Heart right ventricle (tissue), 16 donors: ENCODE results near the gene SMARCC1. TPM values are rescaled to one million over a fixed set of nuclear protein-coding genes. Genes with fewer than 3 reads are reported as not detected.

Experiments used
- ATAC-seq, 8 donors: fragments of 200-7000 bp; cut with Tn5 transposase; one replicate each; pipeline ENCODE4 v1.9.1; 2020; ENCODE audit warnings: mild to moderate bottlenecking in 8 of 8, moderate library complexity in 8 of 8, moderate number of reproducible peaks in 1 of 8
- DNase-seq, 2 donors: peaks; one replicate each; pipeline ENCODE4 v3.0.0-alpha.2; 2020
- H3K27ac ChIP-seq, 10 donors: fragments of 200-600 bp; sonication (generic) in 2 of 10; one replicate each; pipeline versions ENCODE4 v1.5.0 to v1.8.0; 2020 to 2022; ENCODE audit warnings: mild to moderate bottlenecking in 3 of 10
- H3K27me3 ChIP-seq, 7 donors: fragments of 200-600 bp; one replicate each; pipeline ENCODE4 v1.8.0; 2021 to 2022; ENCODE audit warnings: mild to moderate bottlenecking in 2 of 7
- H3K36me3 ChIP-seq, 9 donors: fragments of 200-600 bp; sonication (generic) in 1 of 9; one replicate each; pipeline versions ENCODE4 v1.5.0 to v1.8.0; 2020 to 2022; ENCODE audit warnings: mild to moderate bottlenecking in 2 of 9
- H3K4me1 ChIP-seq, 9 donors: fragments of 200-600 bp; sonication (generic) in 1 of 9; one replicate each; pipeline versions ENCODE4 v1.5.0 to v1.8.0; 2020 to 2022; ENCODE audit warnings: mild to moderate bottlenecking in 4 of 9
- H3K4me3 ChIP-seq, 10 donors: fragments of 200-600 bp; sonication (generic) in 2 of 10; one replicate each; pipeline versions ENCODE4 v1.5.0 to v1.8.0; 2020 to 2022; ENCODE audit warnings: mild to moderate bottlenecking in 7 of 10, moderate library complexity in 2 of 10
- H3K9me3 ChIP-seq, 11 donors: fragments of 200-600 bp in 10 of 11; sonication (generic) in 2 of 11; one replicate each; pipeline versions ENCODE4 v1.5.0 to v1.8.0; 2013 to 2022; ENCODE audit warnings: mild to moderate bottlenecking in 2 of 11, control low read depth in 1 of 11, moderate library complexity in 1 of 11
- CTCF ChIP-seq, 9 donors: fragments of 200-600 bp; sonication (generic) in 2 of 9; IDR thresholded peaks; one replicate each; pipeline versions ENCODE4 v1.5.0 to v1.8.0; 2021 to 2022; ENCODE audit warnings: antibody characterized with exemption in 9 of 9, mild to moderate bottlenecking in 5 of 9, moderate library complexity in 1 of 9
- WGBS, 2 donors: extraction: QIAGEN DNeasy Blood & Tissue Kit; methylation state at CpG; one replicate each; pipeline ENCODE4 v1.1.7; 2013; ENCODE audit warnings: inconsistent platforms in 1 of 2; 5-methylcytosine and 5-hydroxymethylcytosine counted together
- intact Hi-C, 10 donors: fragments of 100-400 bp; cut with DNase I; formaldehyde crosslinking; loops; one replicate each; pipeline versions ENCODE4 v1.11.1 to v1.14.2; 2022
- polyA plus RNA-seq, 2 donors: library from polyadenylated mRNA; stranded (reverse); fragments of 200-250 nt; gene quantifications; one replicate each; pipeline ENCODE4 v1.2.3, GENCODE V29; 2013
- total RNA-seq, 10 donors: library from RNA; stranded (reverse); fragmentation: NEBNext Ultra II Directional in 3 of 10; extraction: Animal tissue kit (Norgen Biotek cat#: 25700) in 3 of 10; gene quantifications; one replicate each; pipeline versions ENCODE4 v1.2.1 to v1.2.4, GENCODE V29; 2021 to 2023
- donor health status: Arrhythmogenic right ventricular cardiomyopathy.
- donor health status: ischemic (EF 13 %, LVEDD 7.1; RV severe dilation, severe dysfunction).
- donor health status: healthy with polysubstance abuse.
- donor health status: DM: no; HTN: yes; CAD: no.
- donor health status: DM: no; HTN: no; CAD: no.
- donor health status: ischemic (EF 25% LVEDD 6.9; RV normal size, moderate dysfunction).
- donor health status: ischemic (EF 25% LVEDD 5.7; RV mildly dilated, moderate dysfunction).
- donor health status: healthy.
- donor health status: DM: yes; HTN: yes; CAD: no.
- donor health status: Ischemic cardiomyopathy.
- donor health status: ischemic (EF 35%, LVEDD 5.7; RV mildly dilated, moderate dysfunction).
- donor health status: nonischemic (EF 11% LVEDD 7.7; RV severe dilation, severe dysfunction).
- donor health status: DM: yes; HTN: yes; CAD: no.
- donor health status: PGD.
- donor health status: ischemic (EF 29% LVEDD 5.4; RV normal size, mild dysfunction).
- donor health status: nonischemic (EF 23%, LVEDD 6.1; RV moderate dilation, normal function).

The SMARCC1 gene
- total and polyA plus RNA-seq, 12 donors: 6.4 to 34.9 (median 24.3) TPM

GRCh38 chr3:47611576-47611975 lies 170.1 kb downstream of the SMARCC1 start:
- Histone ChIP-seq H3K4me3 (no peak overlapping the region), H3K4me1 (peaks cover 0 to 42% (median 21%) of the 10 kb centered on the region in 9 donors), H3K27me3 (no peaks in the 10 kb centered on the region), H3K27ac (peak overlapping the region in 5 of 10 donors; percentile 36 to 74 (median 49)), H3K9me3 (no peaks in the 10 kb centered on the region), H3K36me3 (peaks cover 0 to 82% (median 11%) of the 10 kb centered on the region in 9 donors)
- intact Hi-C loops: no loop called here
- 60 to 63% methylated on average over 2 of the region's 2 CpGs for WGBS, 2 donors
- ATAC-seq (peak in 3 of 8 donors; percentile 7 to 23 (median 10)), DNase-seq (no peak)
- TF ChIP-seq CTCF (IDR thresholded peaks at IDR 0.05): no peak

- Histone ChIP-seq H3K4me3 (no peak overlapping the region), H3K36me3 (peaks cover 0 to 82% (median 14%) of the 10 kb centered on the region in 9 donors), H3K9me3 (no peaks in the 10 kb centered on the region), H3K27me3 (no peaks in the 10 kb centered on the region), H3K4me1 (peaks cover 0 to 42% (median 21%) of the 10 kb centered on the region in 9 donors), H3K27ac (peak overlapping the region in 6 of 10 donors; percentile 10 to 63 (median 51))
- intact Hi-C loops: no loop called here
- DNase-seq: no peak
- TF ChIP-seq CTCF (IDR thresholded peaks at IDR 0.05): no peak
- ATAC-seq: peak in 3 of 8 donors; percentile 35 to 56 (median 50)
- WGBS, 2 donors: 53 to 64% methylated on average over 3 of the region's 3 CpGs
These were observed 171.1 kb downstream of the SMARCC1 start for GRCh38 chr3:47610583-47610982.

- no peak overlapping the region for H3K4me3 ChIP-seq
- H3K9me3 ChIP-seq: no peaks in the 10 kb centered on the region
- no peak overlapping the region for H3K27ac ChIP-seq
- intact Hi-C loops: no loop called here
- peaks cover 0 to 78% (median 14%) of the 10 kb centered on the region in 9 donors for H3K36me3 ChIP-seq
- no peaks in the 10 kb centered on the region for H3K27me3 ChIP-seq
- H3K4me1 ChIP-seq: peaks cover 0 to 25% (median 15%) of the 10 kb centered on the region in 9 donors
- ATAC-seq (no peak), DNase-seq (no peak)
- no peak for TF ChIP-seq CTCF (IDR thresholded peaks at IDR 0.05)
- WGBS, 2 donors: 87 to 94% methylated on average over 2 of the region's 2 CpGs
These were observed 174.4 kb downstream of the SMARCC1 start for GRCh38 chr3:47607335-47607734.

- Histone ChIP-seq H3K36me3 (peaks cover 0 to 77% (median 14%) of the 10 kb centered on the region in 9 donors), H3K27ac (no peak overlapping the region), H3K9me3 (no peaks in the 10 kb centered on the region), H3K4me1 (peaks cover 0 to 20% (median 6%) of the 10 kb centered on the region in 9 donors), H3K4me3 (no peak overlapping the region), H3K27me3 (no peaks in the 10 kb centered on the region)
- DNase-seq: no peak
- 95 to 97% methylated on average over 5 of the region's 5 CpGs for WGBS, 2 donors
- no peak for ATAC-seq
- intact Hi-C loops: no loop called here
- TF ChIP-seq CTCF (IDR thresholded peaks at IDR 0.05): no peak
These were observed 175.5 kb downstream of the SMARCC1 start for GRCh38 chr3:47606165-47606564.
